ENCODE data around the gene TNFRSF8.

DNA sequence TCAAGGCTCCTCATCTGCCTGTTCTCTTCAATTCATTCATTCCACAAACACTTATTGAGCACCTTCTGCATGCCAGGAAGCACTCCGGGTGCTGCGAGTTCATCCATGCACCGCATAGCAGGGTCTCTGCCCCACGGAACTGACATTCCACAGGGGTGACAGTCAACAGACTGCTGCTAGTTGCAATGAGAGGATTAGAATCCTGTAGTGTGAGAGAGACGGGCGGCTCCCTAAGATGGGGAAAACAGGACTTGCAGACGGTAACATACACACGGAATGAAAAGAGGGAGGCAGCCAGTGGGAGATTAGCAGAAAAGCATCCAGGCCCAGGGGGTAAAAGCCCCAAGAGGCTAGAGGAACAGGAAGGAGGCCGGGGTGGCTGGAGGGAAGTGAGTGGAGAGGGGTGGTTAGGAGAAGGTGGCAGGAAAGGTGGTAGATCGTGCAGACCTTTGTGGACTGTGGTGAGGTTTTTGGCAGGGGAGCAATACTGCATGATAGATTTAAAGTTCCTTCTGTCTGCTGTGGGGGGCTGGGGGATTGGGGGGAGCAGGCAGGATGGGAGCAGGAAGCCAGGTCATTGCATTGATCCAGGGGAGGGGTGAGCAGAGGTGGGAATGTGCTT lies 6.6 kb downstream of the TNFRSF8 start:
- TF ChIP-seq POLR2A (IDR thresholded peaks at IDR 0.05) = no peak
- TF ChIP-seq, protein P1, sequence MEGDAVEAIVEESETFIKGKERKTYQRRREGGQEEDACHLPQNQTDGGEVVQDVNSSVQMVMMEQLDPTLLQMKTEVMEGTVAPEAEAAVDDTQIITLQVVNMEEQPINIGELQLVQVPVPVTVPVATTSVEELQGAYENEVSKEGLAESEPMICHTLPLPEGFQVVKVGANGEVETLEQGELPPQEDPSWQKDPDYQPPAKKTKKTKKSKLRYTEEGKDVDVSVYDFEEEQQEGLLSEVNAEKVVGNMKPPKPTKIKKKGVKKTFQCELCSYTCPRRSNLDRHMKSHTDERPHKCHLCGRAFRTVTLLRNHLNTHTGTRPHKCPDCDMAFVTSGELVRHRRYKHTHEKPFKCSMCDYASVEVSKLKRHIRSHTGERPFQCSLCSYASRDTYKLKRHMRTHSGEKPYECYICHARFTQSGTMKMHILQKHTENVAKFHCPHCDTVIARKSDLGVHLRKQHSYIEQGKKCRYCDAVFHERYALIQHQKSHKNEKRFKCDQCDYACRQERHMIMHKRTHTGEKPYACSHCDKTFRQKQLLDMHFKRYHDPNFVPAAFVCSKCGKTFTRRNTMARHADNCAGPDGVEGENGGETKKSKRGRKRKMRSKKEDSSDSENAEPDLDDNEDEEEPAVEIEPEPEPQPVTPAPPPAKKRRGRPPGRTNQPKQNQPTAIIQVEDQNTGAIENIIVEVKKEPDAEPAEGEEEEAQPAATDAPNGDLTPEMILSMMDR (IDR thresholded peaks at IDR 0.05) = no peak

Data from thyroid gland (tissue), 4 donors.